HCT116 (cell line): Measurements from ENCODE around the gene NAA25. TPM values are rescaled to one million over a fixed set of nuclear protein-coding genes. Genes with fewer than 3 reads are reported as not detected.
"Not testable (repeated sequence)": the region's sequence is repeated elsewhere in the genome, so short reads cannot be mapped to it uniquely, and the experiment has no call there.

Experiments used
- ATAC-seq: fragments of 200-7000 bp; cut with Tn5 transposase; 2 replicates; pipeline ENCODE4 v1.9.1; 2020; ENCODE audit warnings: mild to moderate bottlenecking, moderate library complexity
- BruUV-seq: library from RNA; stranded (reverse); fragments of 400-500 nt; replicated peaks from 2 replicates; lab custom pipeline; 2021; lab: Mats Ljungman, UMichigan
- CTCF ChIA-PET: fragments of 300-600 bp; sonication (Branson Sonifier 250); formaldehyde crosslinking; loops from one replicate; lab custom pipeline; 2021; ENCODE audit warnings: antibody characterized with exemption; lab: Charles Lee
- POLR2A ChIA-PET: fragments of 300-600, 350-600 bp; sonication (Branson Sonifier 250); formaldehyde crosslinking; loops from one replicate; lab custom pipeline; 2021; ENCODE audit warnings: antibody characterized with exemption; lab: Charles Lee
- RAD21 ChIA-PET, 2 experiments: fragments of 300-600 bp; sonication (Branson Sonifier 250); formaldehyde crosslinking; loops; one replicate each; lab custom pipeline; 2023; ENCODE audit warnings: low total read pairs in 2 of 2; ENCODE audit not compliant: uncharacterized antibody in 2 of 2, unreplicated experiment in 2 of 2, low non-redundant PET in 1 of 2; lab: Charles Lee
- DNase-seq: peaks from one replicate; pipeline ENCODE4 v3.0.0-alpha.2; 2010; ENCODE audit warnings: low read depth, low spot score
- H2AFZ ChIP-seq: fragments of 200-600 bp; shearing (Covaris generic), sonication (generic); 2 replicates; pipeline ENCODE4 v1.6.1; 2017; ENCODE audit warnings: low read depth, mixed run types, mixed read lengths, antibody characterized with exemption, low read length; ENCODE audit not compliant: poor library complexity, severe bottlenecking
- H3K27ac ChIP-seq: 2 replicates; pipeline ENCODE4 v1.5.1; 2012; ENCODE audit warnings: low read depth, low read length
- H3K27me3 ChIP-seq: fragments of 200-600 bp; sonication (generic); 2 replicates; pipeline ENCODE4 v1.6.1; 2016; ENCODE audit warnings: mixed run types, low read length, mixed read lengths; ENCODE audit not compliant: insufficient read depth
- H3K36me3 ChIP-seq, 2 experiments: fragments of 200-500 bp in 1 of 2; fragments of 200-600 bp in 1 of 2; sonication (Bioruptor generic) in 1 of 2; sonication (generic) in 1 of 2; 2 replicates each; pipeline versions ENCODE4 v1.5.1 to v1.6.1; 2014 to 2016; ENCODE audit warnings: low read length in 2 of 2, inconsistent platforms in 1 of 2, mixed read lengths in 1 of 2, mixed run types in 1 of 2; ENCODE audit not compliant: insufficient read depth in 2 of 2, control insufficient read depth in 1 of 2
- H3K4me1 ChIP-seq, 2 experiments: fragments of 200-600 bp in 1 of 2; sonication (generic) in 1 of 2; 2 replicates each; pipeline versions ENCODE4 v1.5.1 to v1.6.1; 2012 to 2017; ENCODE audit warnings: low read length in 2 of 2, inconsistent platforms in 1 of 2, mild to moderate bottlenecking in 1 of 2, mixed read lengths in 1 of 2, mixed run types in 1 of 2, moderate library complexity in 1 of 2; ENCODE audit not compliant: insufficient read depth in 2 of 2, control insufficient read depth in 1 of 2
- H3K4me2 ChIP-seq: fragments of 200-600 bp; sonication (generic); 2 replicates; pipeline ENCODE4 v1.6.1; 2017; ENCODE audit warnings: mixed run types, low read length, mixed read lengths
- H3K4me3 ChIP-seq, 2 experiments: fragments of 200-600 bp in 1 of 2; sonication (generic) in 1 of 2; replicated peaks in 1 of 2; 2 replicates each; pipeline ENCODE4 v1.5.1; 2011 to 2016; ENCODE audit warnings: low read length in 2 of 2, control low read depth in 1 of 2, low read depth in 1 of 2, mild to moderate bottlenecking in 1 of 2, mixed read lengths in 1 of 2, mixed run types in 1 of 2
- H3K79me2 ChIP-seq: fragments of 200-600 bp; sonication (generic); 2 replicates; pipeline ENCODE4 v1.6.1; 2017; ENCODE audit warnings: mild to moderate bottlenecking, mixed run types, low read length, moderate library complexity, mixed read lengths; ENCODE audit not compliant: insufficient read depth
- H3K9ac ChIP-seq: fragments of 200-600 bp; sonication (generic); 2 replicates; pipeline ENCODE4 v1.6.1; 2016; ENCODE audit warnings: low read length, mixed read lengths
- H3K9me2 ChIP-seq: fragments of 200-600 bp; sonication (generic), shearing (Covaris generic); 2 replicates; pipeline ENCODE4 v1.6.1; 2017; ENCODE audit warnings: mixed run types, mild to moderate bottlenecking, moderate library complexity; ENCODE audit not compliant: insufficient read depth
- H3K9me3 ChIP-seq, 2 experiments: fragments of 200-500 bp in 1 of 2; fragments of 200-600 bp in 1 of 2; sonication (Bioruptor generic) in 1 of 2; sonication (generic) in 1 of 2; 2 replicates each; pipeline ENCODE4 v1.6.1; 2014 to 2017; ENCODE audit warnings: low read length in 2 of 2, mixed read lengths in 2 of 2, inconsistent platforms in 1 of 2, low read depth in 1 of 2, mild to moderate bottlenecking in 1 of 2, mixed run types in 1 of 2, moderate library complexity in 1 of 2; ENCODE audit not compliant: control insufficient read depth in 1 of 2, insufficient read depth in 1 of 2
- H4K20me1 ChIP-seq: fragments of 200-600 bp; sonication (generic), shearing (Covaris generic); 2 replicates; pipeline ENCODE4 v1.6.1; 2017; ENCODE audit warnings: mixed run types, mild to moderate bottlenecking, moderate library complexity; ENCODE audit not compliant: insufficient read depth
- POLR2AphosphoS5 ChIP-seq: IDR thresholded peaks from 2 replicates; pipeline ENCODE4 v1.6.1; 2011; ENCODE audit warnings: mild to moderate bottlenecking, low read depth, low read length, moderate library complexity
- ZFX ChIP-seq: fragments of 450-650 bp; IDR thresholded peaks from 2 replicates; pipeline ENCODE4 v1.6.1; 2017
- intact Hi-C: fragments of 100-400 bp; cut with micrococcal nuclease; formaldehyde crosslinking; loops from 2 replicates; pipeline ENCODE4 v1.10.0; 2022
- total RNA-seq: library from RNA; stranded (reverse); gene quantifications from one replicate; pipeline ENCODE4 v1.2.1, GENCODE V29; 2021; ENCODE audit not compliant: unreplicated experiment
- TF ChIP-seq, protein P1 (sequence below), 3 experiments: fragments of 200-600 bp in 1 of 3; sonication (generic) in 1 of 3; IDR thresholded peaks in 2 of 3; conservative IDR thresholded peaks in 1 of 3; 2 replicates each; pipeline ENCODE4 v1.5.1; 2012 to 2017; ENCODE audit warnings: low read depth in 2 of 3, low read length in 2 of 3, antibody characterized with exemption in 1 of 3, borderline replicate concordance in 1 of 3, control low read depth in 1 of 3, mild to moderate bottlenecking in 1 of 3, mixed read lengths in 1 of 3, mixed run types in 1 of 3, moderate library complexity in 1 of 3; ENCODE audit not compliant: insufficient read depth in 1 of 3

NAA25 gene
- total RNA-seq, 1 experiment from 2014 or later, result 56.6 TPM

- TF ChIP-seq, protein P1, sequence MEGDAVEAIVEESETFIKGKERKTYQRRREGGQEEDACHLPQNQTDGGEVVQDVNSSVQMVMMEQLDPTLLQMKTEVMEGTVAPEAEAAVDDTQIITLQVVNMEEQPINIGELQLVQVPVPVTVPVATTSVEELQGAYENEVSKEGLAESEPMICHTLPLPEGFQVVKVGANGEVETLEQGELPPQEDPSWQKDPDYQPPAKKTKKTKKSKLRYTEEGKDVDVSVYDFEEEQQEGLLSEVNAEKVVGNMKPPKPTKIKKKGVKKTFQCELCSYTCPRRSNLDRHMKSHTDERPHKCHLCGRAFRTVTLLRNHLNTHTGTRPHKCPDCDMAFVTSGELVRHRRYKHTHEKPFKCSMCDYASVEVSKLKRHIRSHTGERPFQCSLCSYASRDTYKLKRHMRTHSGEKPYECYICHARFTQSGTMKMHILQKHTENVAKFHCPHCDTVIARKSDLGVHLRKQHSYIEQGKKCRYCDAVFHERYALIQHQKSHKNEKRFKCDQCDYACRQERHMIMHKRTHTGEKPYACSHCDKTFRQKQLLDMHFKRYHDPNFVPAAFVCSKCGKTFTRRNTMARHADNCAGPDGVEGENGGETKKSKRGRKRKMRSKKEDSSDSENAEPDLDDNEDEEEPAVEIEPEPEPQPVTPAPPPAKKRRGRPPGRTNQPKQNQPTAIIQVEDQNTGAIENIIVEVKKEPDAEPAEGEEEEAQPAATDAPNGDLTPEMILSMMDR (IDR thresholded peaks at IDR 0.05 in 2 of 3, conservative IDR thresholded peaks at IDR 0.05 in 1 of 3; ENCODE audit: borderline replicate concordance in 1 of 3, insufficient read depth in 1 of 3, low read depth in 2 of 3, low read length in 2 of 3), result no peak
- no peak for TF ChIP-seq ZFX
- TF ChIP-seq POLR2AphosphoS5, result no peak
Measured at GRCh38 chr12:112010415-112011344, 97.9 kb downstream of the NAA25 start (continued).

DNA sequence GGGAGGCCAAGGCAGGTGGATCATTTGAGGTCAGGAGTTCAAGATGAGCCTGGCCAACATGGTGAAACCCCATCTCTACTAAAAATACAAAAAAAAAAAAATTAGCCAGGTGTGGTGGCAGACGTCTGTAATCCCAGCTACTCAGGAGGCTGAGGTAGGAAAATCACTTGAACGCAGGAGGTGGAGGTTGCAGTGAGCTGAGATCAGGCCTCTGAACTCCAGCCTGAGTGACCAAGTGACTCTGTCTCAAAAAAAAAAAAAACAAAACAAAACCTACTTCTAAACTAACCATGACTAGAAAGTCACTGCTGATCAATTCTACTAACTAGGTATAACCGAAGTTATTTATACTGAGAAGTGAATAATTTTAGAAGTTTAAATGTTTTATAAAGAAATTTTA is 99.0 kb downstream of the NAA25 start:
- POLR2A ChIA-PET, H3K27me3 ChIP-seq, H3K4me3 ChIP-seq, H3K36me3 ChIP-seq, H2AFZ ChIP-seq, H3K9me2 ChIP-seq, CTCF ChIA-PET, intact Hi-C loops, ATAC-seq, H3K9ac ChIP-seq, H3K4me2 ChIP-seq, H3K9me3 ChIP-seq, RAD21 ChIA-PET, H3K27ac ChIP-seq, BruUV-seq, H4K20me1 ChIP-seq, DNase-seq: not testable (repeated sequence)
- Histone ChIP-seq H3K4me1 (peaks cover 20 to 32% of the 10 kb centered on the region in 2 experiments), H3K79me2 (peaks cover 28% of the 10 kb centered on the region)
